GM19467 (cell line): ENCODE data around the gene RBMS3.
"Not testable (repeated sequence)": the region's sequence is repeated elsewhere in the genome, so short reads cannot be mapped to it uniquely, and the experiment has no call there.

ENCODE experiments used
- ATAC-seq: cut with Tn5 transposase; IDR thresholded peaks from one replicate; pipeline ENCODE4 v1.9.1; 2021; ENCODE audit warnings: mild to moderate bottlenecking, moderate library complexity; ENCODE audit not compliant: unreplicated experiment

Gene RBMS3

DNA sequence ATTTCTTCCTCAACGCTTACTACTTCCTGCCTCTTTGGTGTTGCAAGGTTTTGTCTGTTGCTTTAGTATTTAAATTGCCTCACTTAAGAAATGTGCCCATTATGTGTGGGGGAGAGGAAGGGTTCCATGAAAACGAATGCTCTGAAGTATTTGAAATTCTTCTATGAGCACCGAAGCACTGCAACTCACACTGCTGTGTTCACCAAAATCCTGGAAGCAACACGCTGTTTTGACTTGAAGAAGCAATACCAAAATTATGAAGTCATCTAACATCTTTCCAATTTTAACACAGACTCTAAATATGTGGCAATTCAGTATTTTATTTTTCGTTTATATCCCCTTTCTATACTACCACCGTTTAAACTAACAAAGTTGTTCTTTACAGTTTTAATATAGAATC, 101.5 kb downstream of the RBMS3 start:
- ATAC-seq, result no peak

DNA sequence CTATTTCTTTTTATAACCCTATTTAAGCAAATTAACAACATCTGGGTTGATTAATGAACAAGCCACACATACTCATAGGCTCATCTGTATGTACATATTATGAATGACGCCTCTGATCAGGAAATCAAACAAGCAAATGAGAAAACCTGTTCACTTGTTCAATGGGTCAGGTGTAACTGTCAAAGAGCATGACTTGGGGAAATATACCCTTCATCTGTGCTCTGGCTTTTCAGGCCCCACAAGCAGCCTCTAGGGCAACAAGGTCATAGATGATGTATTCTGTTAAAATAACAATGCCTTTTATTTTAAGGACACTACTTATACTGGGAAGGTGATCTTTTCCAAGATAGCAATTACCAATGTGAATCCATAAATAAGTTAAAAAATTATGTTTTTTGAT, 102.0 kb downstream of the RBMS3 start:
- no peak for ATAC-seq

DNA sequence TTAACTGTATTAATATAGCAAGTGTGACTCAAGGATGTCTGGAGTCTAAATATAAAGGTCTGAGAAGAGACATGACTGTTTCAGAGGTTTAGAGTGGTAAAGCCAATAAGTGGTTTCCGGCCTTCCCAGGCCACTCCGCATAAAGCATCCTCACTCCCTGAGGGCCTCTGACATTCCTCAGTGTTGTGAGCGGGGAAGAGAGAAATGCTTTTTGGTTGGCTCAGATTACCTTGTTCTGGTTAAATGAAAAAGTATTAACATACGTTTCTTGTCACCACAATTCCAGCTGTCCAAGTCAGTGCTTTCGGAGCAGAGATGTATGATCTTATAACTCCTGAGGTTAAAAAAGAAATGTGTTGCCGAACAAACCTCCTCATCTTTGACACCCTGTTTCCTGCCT, 103.8 kb downstream of the RBMS3 start:
- ATAC-seq, result no peak

DNA sequence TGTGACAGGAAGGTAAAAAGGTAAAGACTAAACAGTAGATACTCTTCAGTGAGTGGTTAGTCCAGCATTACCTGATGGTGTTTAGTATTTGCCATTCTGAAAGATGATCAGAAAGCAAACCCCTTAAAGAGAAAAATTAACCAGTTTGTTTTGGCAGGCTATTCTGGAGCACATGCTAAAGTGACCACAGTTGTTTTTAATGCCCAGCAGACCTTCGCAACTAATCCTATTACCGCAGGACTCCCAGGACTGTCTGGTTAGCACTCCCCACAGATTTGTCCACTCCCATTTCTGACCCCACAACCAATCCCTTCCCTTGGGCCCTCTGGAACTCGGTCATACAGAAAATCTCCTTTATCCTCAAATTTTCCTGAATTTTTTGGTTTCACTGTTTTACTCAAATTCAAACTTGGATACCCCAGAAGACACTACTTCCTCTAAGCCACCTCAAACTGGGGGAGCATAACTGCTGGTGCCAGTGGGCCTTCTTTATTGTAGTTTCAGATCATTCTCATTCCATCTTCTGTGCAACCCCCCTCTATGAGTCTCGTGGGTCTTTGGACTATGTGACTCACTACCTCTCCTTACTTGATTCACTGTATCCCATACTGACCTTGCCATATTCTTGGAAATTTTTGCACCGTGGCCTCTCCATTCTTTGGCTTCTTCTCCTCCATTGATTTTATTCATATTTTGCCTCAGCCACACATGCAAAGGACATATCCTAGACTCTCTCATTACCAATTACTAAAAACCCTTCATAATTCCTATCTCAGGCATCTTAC, 104.4 kb downstream of the RBMS3 start:
- no peak for ATAC-seq

DNA sequence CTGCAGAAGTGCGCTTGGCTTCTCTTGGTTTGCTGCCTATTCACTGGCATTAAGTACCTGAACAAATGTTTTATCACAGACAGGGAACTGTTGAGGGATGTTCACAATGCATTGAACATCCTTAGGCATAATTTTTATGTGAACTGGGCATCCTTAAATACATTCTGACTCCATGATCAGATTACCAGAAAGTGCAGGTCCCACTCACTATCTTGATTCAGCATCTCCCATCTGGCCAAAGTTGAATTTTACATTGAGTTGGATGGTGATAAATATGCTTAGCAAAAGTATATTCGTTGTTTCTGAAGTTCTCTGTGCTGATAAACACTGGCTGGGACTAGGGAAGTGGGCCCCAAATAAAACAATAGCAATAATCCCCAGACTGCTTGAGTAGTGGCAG, 108.5 kb downstream of the RBMS3 start:
- ATAC-seq, result no peak

DNA sequence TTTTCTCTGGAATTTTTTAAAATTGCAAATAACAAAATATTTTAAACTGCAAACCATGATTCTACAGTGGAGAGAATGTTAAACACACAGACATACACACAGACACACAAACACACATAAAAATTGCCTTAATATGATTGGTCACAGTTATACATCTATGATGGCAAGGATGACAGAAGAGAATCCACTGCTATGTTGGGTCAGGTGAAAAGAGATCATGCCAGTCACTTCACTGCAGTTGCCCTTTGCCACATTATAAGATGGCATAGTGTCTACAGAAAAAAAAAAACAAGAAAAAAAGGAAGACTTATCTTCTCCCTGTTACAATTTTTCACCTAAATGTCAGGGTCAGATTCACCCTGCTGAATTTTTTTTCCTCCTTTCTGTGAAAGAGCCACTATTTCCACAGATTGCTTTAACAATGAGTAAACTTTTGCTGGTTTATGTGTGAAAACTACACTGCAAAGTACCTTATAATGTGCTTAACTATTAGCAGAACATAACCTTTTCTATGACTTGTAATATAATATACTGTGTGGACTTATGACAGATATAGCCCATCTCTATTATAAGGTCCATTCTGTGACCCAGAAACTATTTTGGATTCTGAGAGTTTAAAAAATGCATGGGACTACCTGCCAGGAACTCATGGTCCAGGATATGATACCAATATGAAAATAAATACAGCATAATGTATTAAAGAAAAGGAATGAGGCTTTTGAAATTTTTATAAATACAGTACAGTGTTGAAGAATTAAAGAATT, 111.9 kb downstream of the RBMS3 start:
- ATAC-seq, result no peak

DNA sequence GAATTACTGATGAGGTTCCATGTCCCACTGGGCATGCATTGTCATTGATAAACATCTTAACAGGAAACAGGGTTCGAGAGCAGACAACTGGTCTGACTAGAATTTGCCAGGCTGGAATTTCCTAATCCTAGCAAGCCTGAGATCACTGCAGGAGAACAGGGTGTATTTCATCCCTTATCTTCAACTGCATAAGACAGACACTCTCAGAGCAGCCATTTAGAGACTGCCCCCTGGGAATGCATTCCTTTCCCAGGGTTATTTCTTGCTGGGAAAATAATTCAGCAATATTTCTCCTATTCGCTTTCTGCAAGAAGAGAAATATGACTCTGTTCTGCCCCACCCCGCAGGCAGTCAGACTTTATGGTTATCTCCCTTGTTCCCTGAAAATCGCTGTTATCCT, 113.1 kb downstream of the RBMS3 start:
- not testable (repeated sequence) for ATAC-seq

DNA sequence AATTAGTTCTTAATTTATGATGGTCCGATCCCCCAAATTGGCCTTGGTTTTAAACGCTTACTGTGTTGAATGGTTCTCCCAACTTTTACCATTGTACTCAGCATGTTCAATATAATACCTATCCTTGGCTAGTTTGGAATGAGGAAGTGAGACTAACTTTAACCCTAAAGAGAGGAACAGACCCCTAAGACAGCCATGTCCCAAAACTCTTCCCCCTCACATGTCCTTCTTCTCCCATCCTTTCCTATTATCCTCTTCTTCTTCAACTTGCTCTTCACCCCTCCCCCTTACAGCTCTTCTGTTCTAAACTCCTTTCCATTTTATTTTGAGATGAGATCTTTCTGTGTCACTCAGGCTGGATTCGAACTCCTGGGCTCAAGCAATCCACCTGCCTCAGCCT, 116.5 kb downstream of the RBMS3 start:
- no peak for ATAC-seq

DNA sequence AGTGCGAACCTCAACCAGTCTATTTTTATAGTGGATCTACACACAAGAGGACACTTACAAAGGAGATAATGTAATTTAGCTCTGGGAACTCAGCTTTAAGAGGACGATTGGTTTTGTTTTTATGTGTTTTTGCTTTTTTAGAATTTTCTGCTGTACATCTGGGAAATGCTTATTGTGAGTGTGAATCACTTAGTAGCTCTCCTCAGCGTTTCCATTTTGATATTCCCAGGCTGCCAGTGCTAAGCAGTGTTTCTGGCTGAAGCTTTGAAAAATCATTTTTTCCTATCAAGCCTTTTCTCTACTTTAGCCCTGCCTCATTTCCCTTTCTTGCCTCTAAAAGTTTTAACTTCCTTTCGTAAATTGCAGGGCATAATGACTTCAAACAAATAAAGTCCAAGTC, 117.9 kb downstream of the RBMS3 start:
- ATAC-seq, result no peak

DNA sequence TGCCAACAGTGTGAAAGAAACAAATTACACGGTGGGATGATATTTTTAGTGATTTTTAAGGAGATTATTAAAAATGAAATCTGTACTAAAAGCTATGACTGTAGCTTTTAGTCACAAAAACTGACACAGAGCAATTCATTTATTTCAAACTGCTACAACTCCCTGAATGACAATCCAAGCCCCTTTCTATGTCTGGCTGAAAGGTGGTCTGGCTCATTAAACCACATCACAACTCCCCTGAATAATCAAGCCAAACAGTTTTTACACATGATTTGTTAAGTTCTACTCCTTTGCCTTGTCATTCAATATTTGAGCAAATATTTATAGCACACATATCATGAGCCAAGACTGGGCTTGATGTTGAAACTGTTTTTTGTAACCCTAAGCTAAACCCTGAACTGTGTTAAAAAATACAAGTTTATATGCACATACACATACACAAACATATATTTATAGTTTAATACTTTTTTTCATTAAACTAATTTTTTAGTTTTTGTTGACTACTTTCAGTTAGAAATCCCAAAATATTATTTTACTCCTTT, 125.5 kb downstream of the RBMS3 start:
- no peak for ATAC-seq

DNA sequence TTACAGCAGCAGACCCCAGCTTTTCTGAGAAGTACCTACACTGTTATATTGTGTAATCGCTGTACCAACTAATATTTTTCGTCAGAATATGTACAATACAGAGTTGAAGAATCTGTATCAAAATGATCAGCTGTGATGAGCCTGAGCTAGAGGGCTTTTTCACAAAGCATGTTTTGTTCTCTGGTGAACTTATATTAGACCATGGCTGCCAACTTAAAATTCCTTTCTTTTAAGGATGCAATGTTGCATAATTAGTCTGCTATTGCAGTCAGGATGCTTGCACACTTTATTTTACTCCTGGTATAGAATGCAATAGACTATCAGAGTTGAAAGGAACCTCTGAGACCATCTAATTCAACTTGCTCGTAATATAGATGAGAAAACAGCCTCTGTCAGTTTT, 127.8 kb downstream of the RBMS3 start:
- ATAC-seq, result no peak

DNA sequence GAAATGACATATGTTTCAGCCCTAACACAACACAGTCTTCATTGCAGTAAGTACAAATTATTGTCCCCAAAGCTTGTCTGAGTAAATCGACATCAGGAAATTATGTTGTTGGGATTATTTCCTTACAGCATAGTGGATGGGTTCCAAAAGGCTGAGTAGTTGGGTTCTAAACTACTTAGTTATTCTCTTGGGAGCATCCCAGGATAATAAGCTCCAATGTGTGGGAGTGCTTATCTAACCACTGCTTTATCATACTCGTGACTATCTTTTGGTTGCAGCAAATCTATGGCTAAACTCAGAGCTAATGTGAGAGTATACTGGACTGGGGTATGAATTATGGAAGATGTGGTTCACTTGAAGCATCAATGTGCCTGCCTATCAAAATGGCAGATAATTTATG, 128.5 kb downstream of the RBMS3 start:
- ATAC-seq, result no peak

DNA sequence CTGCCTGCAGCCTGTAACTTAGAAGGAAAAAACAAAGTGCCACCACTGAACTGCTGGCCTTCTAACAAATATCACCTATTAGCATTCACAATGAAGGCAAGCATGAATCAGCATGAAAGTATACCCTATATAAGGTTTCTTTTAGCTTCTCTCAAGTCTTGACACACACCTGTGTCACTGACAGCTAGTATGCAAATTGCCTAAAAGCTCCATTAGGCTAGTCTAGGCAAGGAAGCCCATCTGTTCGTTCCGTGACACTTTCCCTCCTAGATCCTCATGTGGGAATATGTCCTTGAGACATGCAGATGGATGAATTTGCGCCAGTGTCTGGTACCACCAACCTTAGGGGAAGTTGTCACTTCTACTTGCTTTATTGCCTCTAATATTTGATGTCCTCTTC, 129.3 kb downstream of the RBMS3 start:
- no peak for ATAC-seq

DNA sequence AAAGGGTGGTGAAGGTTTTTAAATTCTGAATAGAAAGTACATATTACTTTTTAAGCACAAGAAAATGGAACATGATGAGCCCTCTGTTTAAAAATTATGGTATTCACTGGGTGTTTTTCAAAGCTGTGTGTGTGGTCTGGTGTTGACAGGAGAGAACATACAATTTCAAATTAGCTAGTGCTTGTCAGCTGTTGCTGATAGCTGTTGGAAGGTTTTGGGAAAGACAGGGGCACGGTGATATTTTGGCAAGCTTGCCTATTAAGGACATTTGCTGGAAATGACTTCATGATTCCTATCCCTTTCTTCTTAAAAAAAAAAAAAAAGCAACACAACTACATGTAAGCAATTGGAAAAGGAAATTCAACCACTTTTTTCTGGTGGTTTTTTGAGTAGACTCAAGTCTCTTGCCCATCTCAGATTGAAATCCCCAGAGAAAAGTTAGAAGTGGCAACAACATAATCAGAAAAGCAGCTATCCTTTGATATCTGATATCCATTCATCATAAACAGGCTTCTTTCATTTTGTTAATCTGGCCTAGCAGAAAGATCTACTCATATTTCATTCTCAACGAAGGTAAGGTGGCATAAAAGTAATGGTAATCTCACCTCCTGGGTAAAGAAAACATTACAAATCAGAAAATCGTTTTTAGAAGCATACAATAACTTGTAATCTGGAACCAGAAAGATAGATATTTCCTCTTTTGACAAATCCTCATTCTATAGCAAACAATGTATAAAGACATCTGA, 130.0 kb downstream of the RBMS3 start:
- no peak for ATAC-seq

DNA sequence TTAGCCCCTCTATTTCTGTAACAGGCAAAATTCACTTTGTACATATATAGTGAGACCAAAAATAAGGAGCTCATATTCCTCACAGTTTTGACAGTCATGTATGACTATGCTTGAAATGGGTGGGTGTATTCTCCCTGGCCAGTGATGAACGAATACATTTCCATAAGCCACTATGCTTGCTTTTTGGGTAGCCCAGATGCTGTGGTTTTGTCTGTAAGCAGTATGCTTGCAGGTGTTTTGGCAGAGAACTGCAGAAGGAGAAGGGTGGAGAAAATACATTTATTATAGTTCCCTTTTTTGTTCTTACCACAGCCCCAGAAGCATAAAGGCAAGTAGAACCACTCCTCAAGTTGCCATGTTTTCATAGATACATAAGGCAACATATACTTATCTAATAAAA, 131.2 kb downstream of the RBMS3 start:
- no peak for ATAC-seq

DNA sequence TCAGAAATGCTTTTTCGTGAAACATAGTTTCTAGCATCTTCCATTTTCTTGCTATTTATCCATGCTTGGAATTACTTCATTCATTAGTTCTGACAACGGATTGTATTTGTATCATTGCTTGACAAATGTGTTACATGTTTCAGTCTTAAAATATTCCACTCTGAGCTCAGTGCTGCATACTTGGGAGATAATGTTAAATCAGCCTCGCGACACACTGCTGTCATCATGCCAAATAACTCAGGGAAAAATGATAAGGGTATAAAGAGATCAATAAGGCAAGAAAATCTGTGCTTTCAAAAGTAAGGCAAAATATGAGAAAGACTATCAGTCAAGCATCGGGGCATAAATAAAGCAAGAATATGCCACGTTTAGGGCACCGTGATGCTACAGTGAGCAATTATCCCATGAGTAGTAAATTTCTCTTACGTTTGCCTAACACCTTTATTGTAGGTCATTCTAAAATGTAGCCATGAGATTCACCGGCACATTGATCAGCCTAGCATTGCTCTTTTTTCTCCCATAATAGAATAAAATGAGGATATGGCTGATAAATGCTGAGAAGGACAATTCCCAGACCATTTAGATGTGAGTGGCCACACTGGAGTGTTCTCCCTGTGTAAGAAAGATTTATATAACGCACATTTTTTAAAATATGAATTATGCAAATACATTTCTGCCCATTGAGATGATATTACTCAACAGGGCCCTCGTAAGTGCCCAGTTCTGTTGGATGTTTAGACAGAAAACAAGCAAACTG, 133.8 kb downstream of the RBMS3 start:
- no peak for ATAC-seq

DNA sequence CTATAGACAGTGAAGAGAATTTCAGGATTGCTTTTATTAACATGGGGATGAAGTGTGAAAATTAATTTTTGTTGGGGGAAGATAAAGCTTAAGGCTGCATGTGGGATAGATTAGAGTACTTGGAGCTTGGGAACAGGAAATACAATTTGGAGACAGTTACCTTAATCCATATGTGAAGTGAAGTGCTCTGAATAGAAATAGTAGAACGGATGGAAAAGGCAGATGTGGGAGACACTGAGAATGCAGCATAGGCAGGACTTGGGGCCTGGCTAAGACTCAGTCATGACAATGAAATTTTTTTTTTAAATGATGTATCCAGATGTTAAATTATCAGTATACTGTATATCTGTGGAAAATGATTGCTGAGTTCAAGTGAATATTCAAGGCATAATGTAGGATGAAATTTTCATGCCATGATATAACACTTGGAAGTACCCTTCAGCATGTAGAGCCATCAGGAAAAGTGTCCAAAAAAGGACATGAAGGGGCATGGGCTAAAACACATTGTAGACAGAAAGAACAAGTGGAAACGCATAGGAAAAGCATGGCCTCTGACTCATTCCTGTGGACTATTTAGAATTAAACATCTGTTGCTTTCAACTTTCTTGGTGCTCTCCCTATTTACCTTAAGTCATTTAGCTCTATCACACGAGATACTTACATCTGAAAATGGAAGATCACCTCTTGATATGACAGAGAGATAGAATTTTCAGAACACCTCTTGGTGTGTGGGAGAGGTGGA, 134.8 kb downstream of the RBMS3 start:
- ATAC-seq, result no peak

DNA sequence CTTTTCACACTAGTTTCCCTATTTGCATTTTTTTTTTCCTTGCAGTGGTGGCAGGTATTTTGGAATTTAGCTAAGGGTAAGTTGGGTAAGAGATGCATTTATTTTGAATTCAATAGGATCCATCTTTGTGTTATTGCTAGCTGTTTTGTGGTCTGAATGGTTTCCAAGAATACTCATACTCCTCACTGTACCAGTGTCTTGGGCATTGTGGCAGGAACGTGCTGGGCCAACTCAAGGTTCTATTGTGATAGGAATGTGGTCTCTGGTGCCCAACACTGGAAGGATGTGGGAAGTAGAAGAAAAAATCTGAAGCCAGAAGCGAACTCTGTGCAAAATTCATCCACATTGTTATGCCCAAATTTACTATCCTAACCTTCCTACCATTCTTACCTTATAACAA, 135.6 kb downstream of the RBMS3 start:
- ATAC-seq, result no peak

DNA sequence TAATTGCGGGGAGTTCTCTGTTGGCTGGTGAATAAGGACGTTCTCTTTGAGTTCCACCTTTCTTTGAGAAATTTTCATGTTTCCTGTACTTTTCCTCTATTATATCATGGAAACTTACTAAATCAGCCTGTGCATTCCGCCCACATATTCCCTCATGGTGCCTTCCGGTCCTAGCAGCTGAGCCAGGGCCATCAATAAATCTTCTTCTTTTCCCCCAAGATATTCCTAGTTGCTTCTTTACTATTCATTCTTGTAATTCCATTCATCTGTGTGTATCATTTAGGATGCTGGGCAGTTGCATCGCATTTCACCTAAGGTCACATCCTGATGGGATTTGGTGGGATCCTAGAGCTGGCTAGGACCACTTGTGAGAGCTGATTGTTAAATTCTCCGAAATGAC, 139.2 kb downstream of the RBMS3 start:
- no peak for ATAC-seq
